KG1 (cell line): ENCODE results near the gene ATF6B.
"Not testable (repeated sequence)": the region's sequence is repeated elsewhere in the genome, so short reads cannot be mapped to it uniquely, and the experiment has no call there.

Experiments
- DNase-seq: peaks from one replicate; lab custom pipeline; 2025; lab: John Stamatoyannopoulos, UW

The ATF6B gene

GRCh38 chr6:32081168-32081990 lies 46.7 kb downstream of the ATF6B start:
- DNase-seq = no peak

DNA sequence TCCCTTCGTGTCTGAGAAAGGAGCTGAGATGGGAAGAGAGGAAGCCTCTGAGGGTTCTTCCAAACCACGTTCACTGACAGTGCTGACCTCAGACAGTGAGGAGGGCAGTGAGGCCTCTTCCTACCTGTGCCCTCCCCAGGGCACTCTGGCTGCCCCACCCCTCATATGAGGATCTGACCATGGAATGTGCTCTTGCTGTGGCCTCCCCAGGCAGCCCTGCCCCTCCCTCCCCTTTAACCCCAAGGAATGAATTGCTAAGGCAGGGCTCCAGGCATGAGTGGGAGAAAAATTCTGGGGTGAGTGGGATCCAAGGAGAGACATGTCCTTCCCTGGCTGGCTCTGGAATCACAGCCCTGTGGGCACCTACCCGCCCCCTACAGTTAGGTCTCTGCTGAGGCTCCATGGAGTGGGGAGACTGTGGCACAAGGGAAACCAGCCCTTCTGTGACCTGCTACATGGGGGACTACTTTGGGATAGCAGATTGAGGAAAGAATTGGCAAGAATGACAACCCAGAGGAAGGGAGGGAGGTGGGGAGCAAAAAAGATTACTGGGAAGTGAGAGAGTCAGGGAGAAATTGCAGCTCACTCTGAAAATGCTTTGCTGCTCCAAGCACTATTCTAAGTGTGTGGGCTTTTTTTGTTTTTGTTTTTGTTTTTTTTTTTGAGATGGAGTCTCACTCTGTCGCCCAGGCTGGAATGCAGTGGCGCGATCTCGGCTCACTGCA lies 48.3 kb downstream of the ATF6B start:
- DNase-seq = no peak

GRCh38 chr6:32076321-32076809 lies 51.7 kb downstream of the ATF6B start:
- DNase-seq = no peak

- no peak for DNase-seq
Measured at GRCh38 chr6:32075781-32076180, 52.3 kb downstream of the ATF6B start.

GRCh38 chr6:32074996-32075532 lies 53.0 kb downstream of the ATF6B start:
- DNase-seq = no peak

- DNase-seq = no peak
Measured at GRCh38 chr6:32073613-32074012, 54.4 kb downstream of the ATF6B start.

GRCh38 chr6:32073101-32073500 lies 54.9 kb downstream of the ATF6B start:
- DNase-seq = no peak

DNA sequence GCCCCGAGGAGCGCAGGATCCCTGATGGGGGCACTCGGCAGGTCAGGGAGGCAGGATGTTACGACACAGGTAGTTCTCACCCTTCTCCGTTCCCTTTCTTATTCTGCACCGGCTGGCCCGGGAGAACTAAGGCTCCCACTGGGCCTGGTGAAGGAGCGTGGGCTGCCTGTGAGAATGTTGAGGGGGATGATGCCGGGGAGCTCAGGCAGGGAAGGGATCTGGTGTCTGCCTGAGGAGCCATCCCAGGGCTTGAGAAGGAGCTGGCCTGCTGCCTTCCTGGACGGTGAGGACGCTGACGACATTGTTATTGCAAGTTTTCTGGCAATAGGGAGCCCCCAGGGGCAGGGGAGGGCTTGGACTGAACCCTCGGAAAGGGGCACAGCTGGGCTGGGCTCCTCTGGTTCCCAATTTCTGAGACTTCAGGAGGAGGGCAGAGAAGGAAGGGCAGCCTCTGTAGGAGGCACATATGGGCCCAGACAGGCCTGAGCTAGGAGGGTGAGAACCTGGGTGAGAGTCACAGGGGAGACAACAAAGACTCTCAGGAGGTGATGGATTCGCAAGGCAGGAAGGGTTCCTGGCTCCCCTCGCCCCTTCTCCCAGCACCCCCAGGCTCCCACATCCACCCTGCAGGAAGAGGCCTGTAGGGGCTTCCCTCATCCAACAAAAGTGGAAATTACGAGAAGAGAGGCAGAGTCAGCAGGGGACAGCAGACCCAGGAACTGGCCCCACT lies 57.1 kb downstream of the ATF6B start:
- no peak for DNase-seq

DNA sequence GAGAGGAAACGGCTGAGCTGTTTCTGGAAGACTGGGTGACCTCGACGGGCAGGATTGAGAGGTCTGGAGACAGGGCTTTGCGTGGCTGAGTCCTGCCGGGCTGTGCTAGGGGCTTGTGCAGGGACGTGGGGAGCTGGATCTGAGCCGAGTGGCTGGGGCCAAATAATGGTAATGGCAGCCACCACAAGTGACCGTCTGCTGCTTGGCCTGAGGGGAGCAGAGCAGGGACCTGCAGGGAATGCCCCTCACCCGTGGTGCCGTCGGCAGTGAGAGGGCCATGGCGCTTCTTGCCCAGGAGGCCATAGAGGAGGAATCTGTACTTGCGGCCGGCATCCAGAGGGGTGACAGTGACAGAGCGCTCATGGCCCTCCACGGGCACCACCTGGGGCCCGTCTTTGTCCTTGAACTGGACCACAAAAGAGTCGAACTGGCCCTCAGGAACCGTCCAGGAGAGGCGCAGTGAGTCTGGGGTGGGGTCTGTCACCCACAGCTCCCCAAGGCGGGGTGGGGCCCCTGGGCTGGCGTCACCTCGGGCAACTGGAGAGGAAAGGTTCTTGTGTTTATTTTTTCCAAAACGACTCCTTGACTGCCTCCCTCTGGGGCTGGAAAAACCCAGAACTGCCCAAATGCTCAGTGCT lies 58.0 kb downstream of the ATF6B start:
- DNase-seq = no peak

- no peak for DNase-seq
Measured at GRCh38 chr6:32069460-32069859, 58.6 kb downstream of the ATF6B start.

DNA sequence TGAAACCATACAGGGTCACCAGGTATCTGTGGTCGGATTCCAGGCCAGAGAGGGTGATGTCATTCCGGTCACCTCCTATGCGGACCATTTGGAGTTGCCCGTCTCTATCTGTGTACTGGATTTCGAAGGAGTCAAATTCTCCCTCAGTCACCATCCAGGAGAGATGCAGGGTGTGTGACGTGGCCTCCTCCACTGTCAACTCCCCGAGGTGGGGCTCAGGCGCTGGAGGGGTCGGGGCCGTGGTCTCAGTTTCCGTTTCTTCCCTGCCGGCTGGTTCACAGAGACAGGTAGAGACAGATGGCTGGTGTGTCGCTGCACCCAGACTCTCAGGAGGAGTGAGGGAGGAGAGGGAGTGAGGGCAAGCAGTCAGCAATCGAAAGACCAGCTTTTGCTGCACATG lies 59.2 kb downstream of the ATF6B start:
- no peak for DNase-seq

- DNase-seq = not testable (repeated sequence)
Measured at GRCh38 chr6:32068315-32068714, 59.7 kb downstream of the ATF6B start.

GRCh38 chr6:32067521-32067920 lies 60.5 kb downstream of the ATF6B start:
- DNase-seq = not testable (repeated sequence)
